GM12878 (cell line): Measurements from ENCODE around the gene MYO19. TPM values are rescaled to one million over a fixed set of nuclear protein-coding genes. Genes with fewer than 3 reads are reported as not detected.

Experiments used
- ATAC-seq: fragments of 200-7000 bp; cut with Tn5 transposase; 3 replicates; pipeline ENCODE4 v1.9.1; 2020; ENCODE audit warnings: mild to moderate bottlenecking, moderate library complexity
- BruUV-seq: library from RNA; stranded (reverse); fragments of 400-500 nt; replicated peaks from 2 replicates; lab custom pipeline; 2021; lab: Mats Ljungman, UMichigan
- CTCF ChIA-PET: fragments of 300-600 bp; sonication (Branson Sonifier 250); formaldehyde crosslinking; extraction: SDS; loops from one replicate; lab custom pipeline; 2021; ENCODE audit warnings: inconsistent platforms; lab: Yijun Ruan, JAX
- POLR2A ChIA-PET: fragments of 350-600 bp; formaldehyde crosslinking; extraction: SDS; loops from one replicate; lab custom pipeline; 2021; ENCODE audit warnings: inconsistent platforms; lab: Charles Lee
- RAD21 ChIA-PET: fragments of 300-600 bp; sonication (Branson Sonifier 250); formaldehyde crosslinking; loops from one replicate; lab custom pipeline; 2023; ENCODE audit warnings: antibody characterized with exemption; ENCODE audit not compliant: unreplicated experiment; lab: Charles Lee
- SMC1A ChIA-PET: fragments of 300-600 bp; sonication (Branson Sonifier 250); formaldehyde crosslinking; loops from one replicate; lab custom pipeline; 2023; ENCODE audit not compliant: unreplicated experiment, uncharacterized antibody; lab: Charles Lee
- DNase-seq: peaks from one replicate; pipeline ENCODE4 v3.0.0-alpha.2; 2011; ENCODE audit warnings: low read depth, low spot score
- FAIRE-seq: peaks from 3 replicates; lab custom pipeline; 2011; peaks lifted over from hg19 to GRCh38; lab: Jason Lieb, UNC
- H2AFZ ChIP-seq: 2 replicates; pipeline ENCODE4 v1.6.0; 2011; ENCODE audit warnings: low read depth, low read length, control low read depth; ENCODE audit not compliant: control insufficient read depth
- H3K27ac ChIP-seq: 2 replicates; pipeline ENCODE4 v1.5.1; 2011; ENCODE audit warnings: control low read depth; ENCODE audit not compliant: control insufficient read depth, insufficient read depth
- H3K27me3 ChIP-seq, 2 experiments: replicated peaks in 1 of 2; 2 replicates each; pipeline versions ENCODE4 v1.6.0 to v1.6.1; 2011; ENCODE audit warnings: low read length in 1 of 2; ENCODE audit not compliant: control insufficient read depth in 2 of 2, insufficient read depth in 2 of 2
- H3K36me3 ChIP-seq, 2 experiments: 2 replicates each; pipeline ENCODE4 v1.5.1; 2011; ENCODE audit warnings: low read length in 1 of 2; ENCODE audit not compliant: control insufficient read depth in 2 of 2, insufficient read depth in 2 of 2
- H3K4me1 ChIP-seq: 2 replicates; pipeline ENCODE4 v1.6.1; 2011; ENCODE audit warnings: mild to moderate bottlenecking, low read length, moderate library complexity, mixed read lengths; ENCODE audit not compliant: control insufficient read depth, insufficient read depth
- H3K4me2 ChIP-seq: 2 replicates; pipeline ENCODE4 v1.6.0; 2011; ENCODE audit warnings: control low read depth; ENCODE audit not compliant: control insufficient read depth, insufficient read depth
- H3K4me3 ChIP-seq: fragments of 200-600 bp; sonication (generic); 2 replicates; pipeline ENCODE4 v1.5.1; 2016
- H3K79me2 ChIP-seq: 2 replicates; pipeline ENCODE4 v1.6.0; 2011; ENCODE audit warnings: low read length; ENCODE audit not compliant: control insufficient read depth, insufficient read depth
- H3K9ac ChIP-seq: 2 replicates; pipeline ENCODE4 v1.8.0; 2011; ENCODE audit warnings: low read length, control low read depth, mixed read lengths; ENCODE audit not compliant: control insufficient read depth, insufficient read depth
- H3K9me3 ChIP-seq: replicated peaks from 3 replicates; pipeline ENCODE4 v1.5.1; 2011; ENCODE audit warnings: mild to moderate bottlenecking, low read length; ENCODE audit not compliant: control insufficient read depth, insufficient read depth
- H4K20me1 ChIP-seq: 2 replicates; pipeline ENCODE4 v1.6.0; 2011; ENCODE audit not compliant: control insufficient read depth, insufficient read depth
- E2F8 ChIP-seq: fragments of 450-650 bp; IDR thresholded peaks from 2 replicates; pipeline ENCODE4 v1.6.1; 2018; ENCODE audit warnings: mild to moderate bottlenecking, low read depth, moderate library complexity; ENCODE audit not compliant: partially characterized antibody
- POLR2A ChIP-seq: IDR thresholded peaks from 2 replicates; pipeline ENCODE4 v1.6.1; 2011; ENCODE audit warnings: low read depth, mild to moderate bottlenecking, low read length
- SUZ12 ChIP-seq: fragments of 200-600 bp; sonication (generic); IDR thresholded peaks from one replicate; pipeline ENCODE4 v1.6.1; 2018; ENCODE audit warnings: antibody characterized with exemption, mild to moderate bottlenecking; ENCODE audit not compliant: unreplicated experiment
- WGBS: methylation state at CpG from one replicate; pipeline ENCODE4 v1.1.6; 2016; ENCODE audit warnings: low lambda C conversion rate; ENCODE audit not compliant: insufficient replicate concordance, insufficient coverage; ENCODE audit errors: missing lambda C conversion rate; 5-methylcytosine and 5-hydroxymethylcytosine counted together
- in situ Hi-C: fragments of 300-500 bp; cut with MboI; formaldehyde crosslinking; loops from 9 replicates; pipeline ENCODE4 v1.14.3; 2018; ENCODE audit warnings: mixed read lengths
- intact Hi-C: fragments of 100-400 bp; cut with micrococcal nuclease; formaldehyde crosslinking; loops from one replicate; pipeline ENCODE4 v1.14.2; 2022; ENCODE audit not compliant: unreplicated experiment
- polyA plus RNA-seq, 11 experiments: library from polyadenylated mRNA; depleted of rRNA in 4 of 11; unstranded in 6 of 11; stranded (reverse) in 5 of 11; fragments of >200 nt; fragmentation: Nextera tagmentation in 4 of 11; fragmentation: Illumina TruSeq in 1 of 11; extraction: Ambion mirVana in 4 of 11; extraction: Trizol in 1 of 11; gene quantifications; 1 replicate in 1 of 11; 2 replicates in 10 of 11; pipeline versions ENCODE4 v1.2.1 to v1.2.3, GENCODE V29; 2011 to 2016; ENCODE audit warnings: inconsistent platforms in 2 of 11, missing spikeins in 2 of 11, low read depth in 1 of 11
- total RNA-seq, 4 experiments: library from RNA; depleted of rRNA in 3 of 4; stranded (reverse); fragments of >200 nt in 3 of 4; fragmentation: Illumina TruSeq in 1 of 4; extraction: Trizol in 1 of 4; gene quantifications; 2 replicates each; pipeline versions ENCODE4 v1.2.1 to v1.2.3, GENCODE V29; 2013 to 2021
- TF ChIP-seq, protein P1 (sequence below): IDR thresholded peaks from 2 replicates; pipeline ENCODE4 v1.6.1; 2012; ENCODE audit warnings: low read depth, low read length, improper control_type of control experiment

MYO19 gene
- total and polyA plus RNA-seq, 10 of the 15 experiments (the other 5 are each of a cell fraction or from before 2014, with no cell fraction given) = 11.4 to 103 (median 67.1) TPM

GRCh38 chr17:36498560-36499300, 35.9 kb downstream of the MYO19 start:
- POLR2A ChIA-PET = interaction anchor here (0.6 kb wide), 1 partner anchor 695 kb away, joined by 5 read pairs; no protein-coding TSS in a partner anchor
- in situ Hi-C loops = loop anchor here (25.0 kb wide), 1 partner anchor 361 kb away; no protein-coding TSS in a partner anchor

More at GRCh38 chr17:36498560-36499300, 35.9 kb downstream of the MYO19 start:
- no peak for DNase-seq
- WGBS = 78% methylated on average over 7 of the region's 7 CpGs
- TF ChIP-seq, protein P1, sequence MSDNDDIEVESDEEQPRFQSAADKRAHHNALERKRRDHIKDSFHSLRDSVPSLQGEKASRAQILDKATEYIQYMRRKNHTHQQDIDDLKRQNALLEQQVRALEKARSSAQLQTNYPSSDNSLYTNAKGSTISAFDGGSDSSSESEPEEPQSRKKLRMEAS = no peak
- TF ChIP-seq E2F8 (no peak), POLR2A (peak; percentile 24; the same call in 1 of the 2 replicates), SUZ12 (no peak)
- Histone ChIP-seq H3K27ac (no peak overlapping the region), H3K9ac (no peak overlapping the region), H3K4me3 (no peak overlapping the region), H3K9me3 (no peaks in the 10 kb centered on the region), H3K4me2 (no peak overlapping the region), H3K27me3 (no peaks in the 10 kb centered on the region), H3K4me1 (no peaks in the 10 kb centered on the region), H3K36me3 (peaks cover 22 to 35% of the 10 kb centered on the region in 2 experiments), H3K79me2 (no peaks in the 10 kb centered on the region), H4K20me1 (no peaks in the 10 kb centered on the region), H2AFZ (no peak overlapping the region)
- SMC1A ChIA-PET = no interaction called here
- FAIRE-seq = no peak
- no TSS peak for BruUV-seq
- no peak for ATAC-seq
- RAD21 ChIA-PET = no interaction called here
- intact Hi-C loops = no loop called here
- CTCF ChIA-PET = no interaction called here
